Cerebellar cortex (tissue), 1 donor: ENCODE measurements around the gene PGAP3.

Experiments used
- DNase-seq: peaks from one replicate; pipeline ENCODE4 v3.0.0-alpha.2; 2015; ENCODE audit warnings: low spot score

Gene PGAP3

DNA sequence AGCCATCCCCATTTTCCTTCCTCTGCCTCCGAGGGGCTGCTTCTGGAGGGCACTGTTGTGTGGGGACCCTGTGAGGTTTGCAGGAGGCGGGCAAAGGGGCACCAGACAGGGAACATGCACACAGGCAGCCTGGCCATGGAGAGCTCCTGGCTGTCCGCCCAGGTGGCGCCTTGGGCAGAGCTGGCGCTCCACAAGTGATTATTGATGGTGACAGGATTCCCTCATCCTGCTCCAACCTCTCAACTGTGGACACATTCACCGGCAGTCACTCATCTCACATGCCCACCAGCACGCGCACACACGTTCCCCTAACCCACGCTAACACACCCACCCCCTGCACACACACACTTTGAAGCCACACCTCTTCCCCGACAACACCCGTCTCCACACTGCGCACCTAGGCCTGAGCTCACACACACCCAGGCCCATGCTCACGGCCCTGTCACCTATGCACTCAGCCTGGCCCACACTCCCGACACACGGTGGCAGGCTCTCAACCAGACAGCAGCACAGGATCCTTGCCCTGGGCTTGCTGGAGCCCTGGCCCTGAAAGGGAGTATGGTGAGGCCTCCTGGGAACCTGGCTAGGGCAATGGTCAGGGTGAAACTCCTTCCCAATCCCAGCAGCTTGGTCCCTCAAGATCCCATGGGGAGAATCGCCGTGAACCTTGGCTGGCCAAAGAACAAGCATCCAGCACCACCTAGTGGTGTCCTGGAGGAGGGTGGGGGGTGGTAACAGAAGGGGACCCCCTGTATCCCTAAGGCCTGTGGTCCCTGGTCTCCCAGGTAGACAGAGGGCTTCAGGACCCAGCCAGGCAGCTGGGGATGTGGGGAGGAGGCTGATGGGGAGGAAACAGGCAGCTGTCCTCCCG is 16.0 kb downstream of the PGAP3 start:
- DNase-seq, result peak; percentile 50

DNA sequence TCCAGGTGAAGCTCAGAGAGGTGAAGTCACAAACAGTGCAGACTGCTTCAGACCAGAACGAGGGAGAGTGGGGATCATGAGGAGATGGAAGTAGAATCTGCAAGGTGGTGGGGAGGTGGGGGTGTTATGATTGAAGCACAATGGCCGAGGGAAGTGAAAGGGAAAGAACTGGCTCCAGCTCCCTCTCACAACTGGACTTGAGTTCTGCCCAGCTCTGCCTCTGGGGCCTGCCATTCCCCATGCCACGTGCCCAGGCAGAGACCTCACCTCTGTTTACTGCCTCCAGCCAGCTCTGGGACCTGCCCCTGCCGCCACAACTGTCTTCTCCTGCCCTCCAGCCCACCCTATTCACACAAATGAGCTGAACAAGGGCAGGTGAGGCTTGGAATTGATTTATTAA is 17.1 kb downstream of the PGAP3 start:
- DNase-seq, result no peak

DNA sequence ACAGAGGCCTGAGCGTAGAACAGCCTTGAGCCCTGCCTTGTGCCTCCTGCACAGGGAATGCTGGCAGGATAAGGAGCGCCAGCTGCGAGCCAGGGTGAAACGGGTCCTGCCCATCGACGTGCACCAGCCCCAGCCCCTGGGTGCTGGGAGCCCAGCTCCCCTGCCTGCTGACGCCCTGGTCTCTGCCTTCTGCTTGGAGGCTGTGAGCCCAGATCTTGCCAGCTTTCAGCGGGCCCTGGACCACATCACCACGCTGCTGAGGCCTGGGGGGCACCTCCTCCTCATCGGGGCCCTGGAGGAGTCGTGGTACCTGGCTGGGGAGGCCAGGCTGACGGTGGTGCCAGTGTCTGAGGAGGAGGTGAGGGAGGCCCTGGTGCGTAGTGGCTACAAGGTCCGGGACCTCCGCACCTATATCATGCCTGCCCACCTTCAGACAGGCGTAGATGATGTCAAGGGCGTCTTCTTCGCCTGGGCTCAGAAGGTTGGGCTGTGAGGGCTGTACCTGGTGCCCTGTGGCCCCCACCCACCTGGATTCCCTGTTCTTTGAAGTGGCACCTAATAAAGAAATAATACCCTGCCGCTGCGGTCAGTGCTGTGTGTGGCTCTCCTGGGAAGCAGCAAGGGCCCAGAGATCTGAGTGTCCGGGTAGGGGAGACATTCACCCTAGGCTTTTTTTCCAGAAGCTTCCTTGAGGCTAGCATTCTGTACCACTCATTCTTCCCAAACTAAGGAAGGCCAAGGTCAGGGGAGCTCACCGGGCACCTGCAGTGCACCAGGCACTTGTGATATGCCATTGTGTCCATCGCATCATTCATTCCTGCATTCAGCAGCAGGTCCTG is 17.7 kb downstream of the PGAP3 start:
- DNase-seq, result no peak

DNA sequence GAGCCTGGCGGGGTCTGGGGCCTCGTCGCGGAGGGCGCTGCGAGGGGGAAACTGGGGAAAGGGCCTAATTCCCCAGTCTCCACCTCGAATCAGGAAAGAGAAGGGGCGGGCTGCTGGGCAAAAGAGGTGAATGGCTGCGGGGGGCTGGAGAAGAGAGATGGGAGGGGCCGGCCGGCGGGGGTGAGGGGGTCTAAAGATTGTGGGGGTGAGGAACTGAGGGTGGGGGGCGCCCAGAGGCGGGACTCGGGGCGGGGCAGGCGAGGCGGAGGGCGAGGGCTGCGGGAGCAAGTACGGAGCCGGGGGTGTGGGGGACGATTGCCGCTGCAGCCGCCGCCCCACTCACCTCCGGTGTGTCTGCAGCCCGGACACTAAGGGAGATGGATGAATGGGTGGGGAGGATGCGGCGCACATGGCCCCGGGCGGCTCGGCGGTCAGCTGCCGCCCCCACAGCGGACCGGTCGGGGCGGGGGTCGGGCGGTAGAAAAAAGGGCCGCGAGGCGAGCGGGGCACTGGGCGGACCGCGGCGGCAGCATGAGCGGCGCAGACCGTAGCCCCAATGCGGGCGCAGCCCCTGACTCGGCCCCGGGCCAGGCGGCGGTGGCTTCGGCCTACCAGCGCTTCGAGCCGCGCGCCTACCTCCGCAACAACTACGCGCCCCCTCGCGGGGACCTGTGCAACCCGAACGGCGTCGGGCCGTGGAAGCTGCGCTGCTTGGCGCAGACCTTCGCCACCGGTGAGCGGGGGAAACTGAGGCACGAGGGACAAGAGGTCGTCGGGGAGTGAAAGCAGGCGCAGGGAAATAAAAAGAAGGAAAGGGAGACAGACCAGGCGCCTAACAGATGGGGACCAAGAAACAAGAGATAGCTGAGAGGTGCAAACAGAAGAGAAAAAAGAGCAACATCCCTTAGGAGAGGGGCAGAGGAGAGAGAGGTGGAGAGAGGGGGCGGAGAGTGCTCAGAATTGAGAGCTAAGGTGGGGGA is 19.6 kb downstream of the PGAP3 start, which contains the start of gene PNMT:
Gene PNMT, plus strand, starts transcription at position 509 of the 980 bp plus-strand sequence. Its CDS starts 23 bp downstream, at position 532.
- DNase-seq, result peak; percentile 40

DNA sequence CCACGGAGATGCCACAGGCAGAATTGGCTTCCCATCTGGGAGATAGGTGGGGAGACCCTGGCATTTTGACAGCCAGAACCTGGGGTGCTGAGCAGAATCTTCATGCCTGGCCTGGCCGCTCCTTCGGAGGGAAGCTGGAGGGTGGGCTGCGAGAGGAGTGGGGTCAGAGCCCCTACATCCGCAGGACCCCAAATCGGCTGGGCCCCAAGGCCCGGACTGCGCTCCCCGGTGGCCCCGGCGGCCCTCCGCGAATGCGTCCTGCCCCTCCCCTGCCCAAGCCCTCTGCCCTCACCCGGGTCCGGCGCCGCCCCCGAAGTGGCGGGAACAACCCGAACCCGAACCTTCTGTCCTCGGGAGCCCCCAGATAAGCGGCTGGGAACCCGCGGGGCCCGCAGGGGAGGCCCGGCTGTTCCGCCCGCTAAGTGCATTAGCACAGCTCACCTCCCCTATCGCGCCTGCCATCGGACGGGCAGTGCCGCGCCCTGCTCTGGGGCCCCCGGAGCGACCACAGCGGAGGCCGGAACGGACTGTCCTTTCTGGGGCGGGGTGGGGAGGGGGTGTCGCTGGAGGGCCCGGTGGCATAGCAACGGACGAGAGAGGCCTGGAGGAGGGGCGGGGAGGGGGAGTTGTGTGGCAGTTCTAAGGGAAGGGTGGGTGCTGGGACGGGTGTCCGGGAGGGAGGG is 20.5 kb downstream of the PGAP3 start:
- no peak for DNase-seq

DNA sequence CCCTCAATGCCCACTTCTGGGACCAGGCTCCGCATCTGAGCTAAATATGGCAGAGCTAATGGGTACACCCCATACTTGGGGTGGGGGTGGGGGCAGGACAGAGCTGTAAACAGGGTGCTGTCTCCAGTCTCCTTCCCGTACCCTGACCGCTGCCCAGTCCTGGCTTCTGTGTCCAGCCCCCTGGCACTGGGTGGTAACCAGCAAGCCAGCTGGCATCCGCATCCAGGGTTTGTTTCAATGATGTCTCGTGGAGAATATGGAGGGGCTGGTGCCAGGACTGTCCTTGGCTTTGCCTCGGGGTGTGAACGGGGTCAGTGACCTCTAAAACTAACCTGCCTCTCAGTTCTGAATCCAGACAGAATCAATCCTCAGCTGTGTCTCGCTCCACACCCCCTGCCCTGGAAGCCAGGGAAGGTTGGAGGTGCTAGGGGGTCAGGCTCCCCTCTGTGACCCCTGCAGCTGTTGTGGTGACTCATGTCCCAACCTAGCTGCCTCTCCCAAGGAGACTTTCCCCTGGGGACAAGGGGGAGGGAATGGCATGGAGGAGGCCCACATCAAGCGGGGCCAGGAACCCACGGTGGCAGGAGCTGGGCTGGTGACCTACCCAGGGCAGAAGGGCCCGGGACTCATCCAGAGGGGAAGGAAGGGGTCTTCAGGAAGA is 21.1 kb downstream of the PGAP3 start:
- peak; percentile 23 for DNase-seq

DNA sequence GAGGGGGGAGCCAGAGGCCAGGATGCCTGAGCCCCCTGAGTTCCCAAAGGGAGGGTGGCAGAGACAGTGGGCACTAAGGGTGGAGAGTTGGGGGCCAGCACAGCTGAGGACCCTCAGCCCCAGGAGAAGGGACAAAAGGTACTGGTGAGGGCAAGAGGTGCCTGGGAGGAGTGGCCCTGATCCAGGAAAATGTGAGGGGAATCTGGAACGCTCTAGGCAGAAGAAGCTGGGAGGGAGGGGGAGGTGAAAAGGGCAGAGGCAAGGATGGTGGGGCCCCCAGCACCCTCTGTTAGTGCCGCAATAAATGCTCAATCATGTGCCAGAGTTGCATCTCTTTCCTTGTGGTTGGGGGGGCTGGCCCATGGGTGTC is 21.6 kb downstream of the PGAP3 start:
- no peak for DNase-seq

DNA sequence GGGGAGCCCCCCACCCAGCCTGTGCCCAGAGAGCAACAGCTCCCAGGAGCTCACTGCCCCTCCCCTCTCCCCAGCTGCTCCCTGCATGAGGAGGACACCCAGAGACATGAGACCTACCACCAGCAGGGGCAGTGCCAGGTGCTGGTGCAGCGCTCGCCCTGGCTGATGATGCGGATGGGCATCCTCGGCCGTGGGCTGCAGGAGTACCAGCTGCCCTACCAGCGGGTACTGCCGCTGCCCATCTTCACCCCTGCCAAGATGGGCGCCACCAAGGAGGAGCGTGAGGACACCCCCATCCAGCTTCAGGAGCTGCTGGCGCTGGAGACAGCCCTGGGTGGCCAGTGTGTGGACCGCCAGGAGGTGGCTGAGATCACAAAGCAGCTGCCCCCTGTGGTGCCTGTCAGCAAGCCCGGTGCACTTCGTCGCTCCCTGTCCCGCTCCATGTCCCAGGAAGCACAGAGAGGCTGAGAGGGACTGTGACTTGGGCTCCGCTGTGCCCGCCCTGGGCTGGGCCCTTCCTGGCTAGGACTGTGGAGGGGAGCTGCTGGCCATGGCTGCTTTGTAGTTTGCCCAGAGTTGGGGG is 22.1 kb downstream of the PGAP3 start:
- no peak for DNase-seq

DNA sequence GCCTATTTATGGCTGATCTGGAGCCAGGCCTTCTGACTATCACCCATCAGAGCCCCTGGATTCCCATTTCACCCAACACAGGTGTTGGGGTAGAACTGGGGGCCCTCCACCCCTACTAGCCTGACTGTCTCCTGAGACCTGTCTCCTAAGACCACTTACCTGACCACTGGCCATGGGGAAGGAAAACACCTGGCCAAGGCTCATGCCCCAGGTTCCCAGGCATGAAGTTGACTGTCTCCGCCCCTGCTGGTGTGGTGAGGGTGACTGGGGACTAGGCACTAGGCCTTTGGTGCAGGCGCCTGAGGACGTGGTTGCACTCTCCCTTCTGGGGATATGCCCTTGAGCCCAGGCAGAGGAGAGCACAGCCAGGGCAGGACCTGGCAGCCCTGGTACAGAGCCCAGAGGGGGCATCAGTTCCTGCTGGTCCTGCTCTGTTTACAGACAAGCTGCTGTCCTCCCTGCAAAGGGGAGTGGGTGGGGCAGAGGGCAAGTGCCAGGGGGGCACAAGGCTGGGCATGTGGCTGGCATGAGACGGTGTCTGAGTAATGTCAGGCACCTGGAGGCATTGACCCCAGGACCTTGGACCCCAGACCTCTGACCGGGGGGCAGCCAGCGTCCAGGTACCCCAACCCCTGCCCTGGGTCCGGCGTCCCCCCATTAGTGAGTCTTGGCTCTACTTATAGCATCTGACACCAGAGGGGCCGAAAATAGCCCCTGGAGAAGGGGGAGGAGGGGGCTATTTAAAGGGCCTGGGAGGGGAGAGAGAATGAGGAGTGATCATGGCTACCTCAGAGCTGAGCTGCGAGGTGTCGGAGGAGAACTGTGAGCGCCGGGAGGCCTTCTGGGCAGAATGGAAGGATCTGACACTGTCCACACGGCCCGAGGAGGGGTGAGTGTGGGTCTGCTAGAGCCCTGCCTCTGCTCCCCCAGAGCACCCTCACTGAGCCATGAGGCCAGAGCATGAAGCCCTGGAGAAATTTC is 23.0 kb downstream of the PGAP3 start, which contains the start of gene TCAP:
Gene TCAP, plus strand, starts transcription at position 769 of the 981 bp plus-strand sequence. Its CDS starts 11 bp downstream, at position 780.
- DNase-seq, result no peak

DNA sequence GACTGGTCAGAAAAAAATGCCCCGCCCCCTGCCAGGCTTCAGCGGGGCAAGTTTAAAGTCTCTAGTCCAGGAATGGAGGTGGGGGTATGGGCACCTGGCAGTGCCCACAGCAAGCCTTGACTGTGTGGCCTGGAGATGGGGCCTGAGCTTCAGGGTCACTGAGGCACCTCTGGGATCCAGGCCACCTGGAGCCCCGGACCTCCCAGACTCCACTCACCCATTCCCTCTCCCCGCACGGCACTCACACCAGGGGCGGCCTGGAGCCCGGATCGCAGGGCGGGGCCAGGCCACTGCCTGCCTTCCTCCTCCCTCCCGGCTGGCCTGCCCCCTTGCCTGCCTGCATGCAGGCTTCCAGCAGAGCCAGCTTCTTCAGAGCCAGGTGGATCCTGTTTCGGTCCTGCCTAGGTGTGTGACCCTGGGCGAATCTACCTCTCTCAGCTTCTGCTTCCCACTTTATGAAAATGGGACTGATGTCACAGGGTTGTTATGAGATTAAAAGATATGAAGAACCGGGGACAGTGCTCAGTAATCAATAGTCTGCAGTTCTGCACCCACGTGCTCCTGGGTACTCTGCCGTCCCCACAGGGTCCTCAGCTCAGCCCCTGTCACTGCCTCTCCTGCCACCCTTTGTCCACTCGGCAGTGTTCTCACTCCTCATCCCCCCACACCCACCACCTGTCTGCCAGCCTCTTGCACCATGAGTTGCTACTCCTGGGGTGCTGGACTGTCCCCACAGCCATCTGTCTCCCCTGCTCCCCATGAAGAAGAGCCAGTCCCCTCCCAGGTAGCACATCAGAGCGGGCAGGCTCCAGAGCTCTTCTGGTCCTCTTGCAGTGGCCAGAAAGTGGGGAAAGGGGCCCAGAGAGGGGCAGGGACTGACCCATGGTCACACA is 23.9 kb downstream of the PGAP3 start:
- DNase-seq, result no peak

DNA sequence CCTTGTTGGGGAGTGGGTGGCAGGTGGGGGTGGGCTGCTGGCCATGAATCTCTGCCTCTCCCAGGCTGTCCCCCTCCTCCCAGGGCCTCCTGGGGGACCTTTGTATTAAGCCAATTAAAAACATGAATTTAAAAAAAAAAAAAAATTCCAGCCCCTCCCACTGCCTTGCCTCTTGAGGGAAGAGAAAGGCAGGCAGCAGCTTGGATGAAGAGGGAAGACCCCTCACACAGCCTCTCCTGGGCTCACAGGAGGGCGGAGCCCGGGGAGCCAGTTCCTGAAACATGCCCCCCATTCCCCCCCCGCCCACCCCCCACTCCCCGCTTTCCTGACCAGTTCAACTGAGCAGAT is 24.5 kb downstream of the PGAP3 start:
- no peak for DNase-seq

DNA sequence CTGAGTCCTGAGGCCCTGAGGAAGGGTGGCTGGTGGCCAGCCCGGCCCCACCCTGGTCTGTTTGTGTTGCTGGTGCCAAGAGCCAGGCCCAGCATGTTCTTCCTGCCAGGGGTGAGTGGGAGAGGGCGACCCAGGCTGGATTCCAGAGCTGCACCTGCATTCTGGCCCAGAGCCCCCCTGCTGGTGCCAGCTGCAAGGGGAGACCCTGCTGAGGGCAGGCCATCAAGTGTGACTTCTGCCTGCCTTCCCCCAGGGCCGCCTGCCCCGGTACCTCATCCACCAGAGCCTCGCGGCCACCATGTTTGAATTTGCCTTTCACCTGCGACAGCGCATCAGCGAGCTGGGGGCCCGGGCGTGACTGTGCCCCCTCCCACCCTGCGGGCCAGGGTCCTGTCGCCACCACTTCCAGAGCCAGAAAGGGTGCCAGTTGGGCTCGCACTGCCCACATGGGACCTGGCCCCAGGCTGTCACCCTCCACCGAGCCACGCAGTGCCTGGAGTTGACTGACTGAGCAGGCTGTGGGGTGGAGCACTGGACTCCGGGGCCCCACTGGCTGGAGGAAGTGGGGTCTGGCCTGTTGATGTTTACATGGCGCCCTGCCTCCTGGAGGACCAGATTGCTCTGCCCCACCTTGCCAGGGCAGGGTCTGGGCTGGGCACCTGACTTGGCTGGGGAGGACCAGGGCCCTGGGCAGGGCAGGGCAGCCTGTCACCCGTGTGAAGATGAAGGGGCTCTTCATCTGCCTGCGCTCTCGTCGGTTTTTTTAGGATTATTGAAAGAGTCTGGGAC is 25.1 kb downstream of the PGAP3 start:
- DNase-seq, result no peak

DNA sequence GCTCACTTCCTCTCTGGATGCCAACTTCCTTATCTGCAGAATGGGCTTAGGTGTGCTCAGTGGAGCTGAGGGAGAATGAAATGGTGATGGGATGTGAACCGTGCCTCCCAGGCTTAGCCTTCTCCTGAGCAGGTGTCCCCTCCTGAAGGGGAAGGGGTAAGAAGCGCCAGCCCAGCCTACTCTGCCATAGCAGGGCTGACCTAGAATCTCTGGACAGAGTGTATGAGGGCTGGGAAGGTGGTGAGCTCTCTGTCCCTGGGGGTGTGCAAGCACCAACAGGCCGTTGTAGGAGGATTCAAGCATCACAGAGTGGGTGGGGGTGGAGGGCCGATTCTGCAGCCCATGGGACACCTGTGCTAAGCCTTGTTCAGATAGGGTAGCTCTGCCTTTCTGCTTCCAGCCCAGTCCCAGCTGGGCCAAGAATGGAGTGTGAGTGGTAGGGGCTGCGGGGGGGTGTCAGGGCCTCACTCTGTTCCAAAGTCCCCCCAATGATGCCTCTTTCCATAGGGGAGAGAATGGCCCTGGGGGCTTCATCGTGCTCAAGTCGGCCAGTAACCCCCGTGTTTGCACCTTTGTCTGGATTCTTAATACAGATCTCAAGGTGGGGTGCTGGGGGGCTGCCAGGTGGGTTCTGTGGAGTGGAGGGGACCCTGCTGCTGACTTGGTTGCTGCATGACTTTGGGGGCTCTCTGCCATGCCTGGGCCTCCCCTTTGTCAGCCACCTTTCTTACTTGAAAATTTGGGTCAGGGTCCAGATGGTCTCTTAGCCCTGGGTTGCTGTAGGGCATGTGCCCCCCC is 25.9 kb downstream of the PGAP3 start:
- no peak for DNase-seq

DNA sequence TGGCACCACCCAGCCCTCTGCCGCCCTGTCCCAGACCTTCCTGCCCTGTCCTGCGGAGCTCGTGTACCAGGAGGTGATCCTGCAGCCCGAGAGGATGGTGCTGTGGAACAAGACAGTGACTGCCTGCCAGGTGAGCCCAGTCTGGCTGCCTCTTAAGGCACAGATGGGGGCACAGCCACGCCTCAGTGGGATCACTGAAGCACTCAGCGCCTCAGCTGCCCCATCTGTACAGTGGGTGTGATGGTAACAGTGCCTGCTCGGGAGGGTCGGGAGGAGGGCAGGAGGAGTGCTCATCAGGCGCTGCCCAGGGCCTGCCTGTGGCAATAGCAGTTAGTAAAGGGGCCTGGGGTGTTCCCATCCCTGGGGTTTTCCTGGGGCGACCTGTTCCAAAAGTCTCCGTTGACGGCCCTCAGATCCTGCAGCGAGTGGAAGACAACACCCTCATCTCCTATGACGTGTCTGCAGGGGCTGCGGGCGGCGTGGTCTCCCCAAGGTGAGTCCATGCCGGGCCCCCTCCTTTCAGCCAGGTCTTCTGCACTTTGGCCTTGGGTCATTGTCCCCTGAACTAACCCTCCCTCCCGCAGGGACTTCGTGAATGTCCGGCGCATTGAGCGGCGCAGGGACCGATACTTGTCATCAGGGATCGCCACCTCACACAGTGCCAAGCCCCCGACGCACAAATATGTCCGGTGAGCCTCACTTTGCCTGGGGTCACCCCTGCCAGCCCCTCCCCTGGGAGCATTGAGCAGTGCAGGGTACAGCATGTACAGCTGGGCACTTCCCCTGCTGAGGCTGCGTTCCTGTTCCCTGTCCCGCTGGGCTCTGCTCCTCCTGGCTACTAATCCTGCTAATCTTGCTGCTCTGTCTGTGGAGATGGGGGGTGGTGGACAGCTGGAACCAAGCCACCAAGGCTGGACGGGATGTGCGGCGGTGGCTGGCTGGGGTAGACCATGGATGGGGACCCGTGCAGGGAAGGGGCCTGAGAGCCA is 27.2 kb downstream of the PGAP3 start:
- DNase-seq, result no peak

DNA sequence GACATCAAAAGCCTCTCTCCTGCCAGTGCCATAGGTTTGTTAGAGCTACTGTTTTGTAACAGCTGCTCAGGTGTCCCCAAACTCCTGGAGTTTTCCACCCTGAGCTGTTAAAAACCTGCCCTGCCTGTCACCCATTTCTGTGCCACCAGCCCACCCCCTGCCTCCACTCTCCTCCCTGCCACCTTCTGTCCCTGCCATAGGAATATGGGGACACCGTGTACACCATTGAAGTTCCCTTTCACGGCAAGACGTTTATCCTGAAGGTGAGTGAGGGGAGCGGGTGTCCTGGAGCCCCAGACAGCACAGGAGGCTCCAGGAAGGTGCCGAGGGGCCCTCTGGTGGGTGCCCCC is 27.9 kb downstream of the PGAP3 start:
- DNase-seq, result no peak
